Smooth muscle cell (in vitro differentiated cells): ENCODE results near the gene STAM. TPM values are rescaled to one million over a fixed set of nuclear protein-coding genes. Genes with fewer than 3 reads are reported as not detected.
A peak's percentile ranks its signal among the peaks of the same experiment; 100 is the strongest.

ENCODE experiments used
- DNase-seq: peaks from one replicate; lab custom pipeline; 2025; ENCODE audit not compliant: unreplicated experiment; lab: John Stamatoyannopoulos, UW
- H2AFZ ChIP-seq: fragments of 200-600 bp; sonication (generic); 2 replicates; pipeline ENCODE4 v1.6.0; 2016; ENCODE audit warnings: antibody characterized with exemption, low read depth, mild to moderate bottlenecking
- H3F3A ChIP-seq: fragments of 200-600 bp; sonication (generic); 2 replicates; pipeline ENCODE4 v1.6.0; 2017; ENCODE audit warnings: antibody characterized with exemption, low read depth
- H3K27ac ChIP-seq: fragments of 200-600 bp; sonication (generic); 2 replicates; pipeline ENCODE4 v1.5.1; 2016; ENCODE audit warnings: low read depth, mild to moderate bottlenecking
- H3K27me3 ChIP-seq: fragments of 200-600 bp; sonication (generic); 2 replicates; pipeline ENCODE4 v1.6.1; 2016; ENCODE audit warnings: low read depth, mild to moderate bottlenecking
- H3K36me3 ChIP-seq: fragments of 200-600 bp; sonication (generic); 2 replicates; pipeline ENCODE4 v1.5.1; 2016; ENCODE audit warnings: low read depth
- H3K4me1 ChIP-seq: fragments of 200-600 bp; sonication (generic); 2 replicates; pipeline ENCODE4 v1.5.1; 2016; ENCODE audit warnings: low read depth
- H3K4me2 ChIP-seq: fragments of 200-600 bp; sonication (generic); 2 replicates; pipeline ENCODE4 v1.6.0; 2016; ENCODE audit warnings: mild to moderate bottlenecking
- H3K4me3 ChIP-seq: fragments of 200-600 bp; sonication (generic); 2 replicates; pipeline ENCODE4 v1.5.1; 2016; ENCODE audit warnings: mild to moderate bottlenecking
- H3K79me2 ChIP-seq: fragments of 200-600 bp; sonication (generic); 2 replicates; pipeline ENCODE4 v1.6.0; 2016; ENCODE audit warnings: low read depth, mild to moderate bottlenecking
- H3K9ac ChIP-seq: fragments of 200-600 bp; sonication (generic); 2 replicates; pipeline ENCODE4 v1.6.0; 2016; ENCODE audit warnings: low read depth
- H3K9me3 ChIP-seq: fragments of 200-600 bp; sonication (generic); replicated peaks from 2 replicates; pipeline ENCODE4 v1.5.1; 2016; ENCODE audit warnings: low read depth
- H4K20me1 ChIP-seq: fragments of 200-600 bp; sonication (generic); 2 replicates; pipeline ENCODE4 v1.6.0; 2016; ENCODE audit warnings: low read depth
- CTCF ChIP-seq: fragments of 200-600 bp; sonication (generic); IDR thresholded peaks from 2 replicates; pipeline ENCODE4 v1.5.1; 2017; ENCODE audit warnings: borderline replicate concordance, mild to moderate bottlenecking, antibody characterized with exemption; ENCODE audit not compliant: insufficient read depth, poor library complexity, severe bottlenecking
- WGBS: methylation state at CpG from one replicate; pipeline ENCODE4 v1.1.7; 2016; ENCODE audit warnings: low lambda C conversion rate; 5-methylcytosine and 5-hydroxymethylcytosine counted together
- polyA plus RNA-seq: library from polyadenylated mRNA; unstranded; fragments of >200 nt; fragmentation: Nextera tagmentation; extraction: Ambion mirVana; gene quantifications from 2 replicates; pipeline ENCODE4 v1.2.1, GENCODE V29; 2016
- total RNA-seq: library from RNA; depleted of rRNA; stranded (reverse); fragments of >200 nt; gene quantifications from 2 replicates; pipeline ENCODE4 v1.2.3, GENCODE V29; 2014

Gene STAM
- total and polyA plus RNA-seq, 2 experiments from 2014 or later = 16.0 to 30.2 TPM

- no peak overlapping the region for H2AFZ ChIP-seq
- no peak overlapping the region for H3K4me3 ChIP-seq
- H3K4me1 ChIP-seq = peaks cover 27% of the 10 kb centered on the region
- TF ChIP-seq CTCF = no peak
- H3K79me2 ChIP-seq = peaks cover 63% of the 10 kb centered on the region
- DNase-seq = no peak
- no peak overlapping the region for H3K9ac ChIP-seq
- H3K9me3 ChIP-seq = no peaks in the 10 kb centered on the region
- WGBS = 88% methylated on average over 6 of the region's 6 CpGs
- H3K36me3 ChIP-seq = no peaks in the 10 kb centered on the region
- H3K4me2 ChIP-seq = no peak overlapping the region
- no peak overlapping the region for H3K27ac ChIP-seq
- H3K27me3 ChIP-seq = no peaks in the 10 kb centered on the region
- H3F3A ChIP-seq = peaks cover 12% of the 10 kb centered on the region
- H4K20me1 ChIP-seq = peaks cover 39% of the 10 kb centered on the region
Observed at GRCh38 chr10:17668435-17669184, 24.7 kb downstream of the STAM start.

- whole genome bisulfite sequencing = 93% methylated on average over 11 of the region's 11 CpGs
- H3F3A ChIP-seq = peaks cover 13% of the 10 kb centered on the region
- H3K27ac ChIP-seq = no peak overlapping the region
- peaks cover 44% of the 10 kb centered on the region for H4K20me1 ChIP-seq
- H3K4me3 ChIP-seq = no peak overlapping the region
- H3K27me3 ChIP-seq = no peaks in the 10 kb centered on the region
- H3K79me2 ChIP-seq = peaks cover 58% of the 10 kb centered on the region
- H3K9me3 ChIP-seq = no peaks in the 10 kb centered on the region
- no peak overlapping the region for H2AFZ ChIP-seq
- H3K36me3 ChIP-seq = no peaks in the 10 kb centered on the region
- no peak overlapping the region for H3K4me2 ChIP-seq
- no peak overlapping the region for H3K9ac ChIP-seq
- no peak for TF ChIP-seq CTCF
- no peak for DNase-seq
- H3K4me1 ChIP-seq = peaks cover 33% of the 10 kb centered on the region
Observed at GRCh38 chr10:17669185-17669872, 25.4 kb downstream of the STAM start.

GRCh38 chr10:17671307-17671706 is 27.4 kb downstream of the STAM start:
- Histone ChIP-seq H3K79me2 (peaks cover 66% of the 10 kb centered on the region), H3K4me2 (peak overlapping the region; percentile 39), H4K20me1 (peaks cover 55% of the 10 kb centered on the region), H3K27me3 (no peaks in the 10 kb centered on the region), H3K4me1 (peaks cover 35% of the 10 kb centered on the region), H3K36me3 (no peaks in the 10 kb centered on the region), H3K27ac (peak overlapping the region; percentile 29), H3K9me3 (no peaks in the 10 kb centered on the region), H3F3A (peaks cover 13% of the 10 kb centered on the region), H2AFZ (no peak overlapping the region), H3K4me3 (no peak overlapping the region), H3K9ac (no peak overlapping the region)
- DNase-seq = no peak
- TF ChIP-seq CTCF = no peak
- 27% methylated on average over 3 of the region's 3 CpGs for WGBS
